ENCODE data around the gene CREB3L4. TPM values are rescaled to one million over a fixed set of nuclear protein-coding genes. Genes with fewer than 3 reads are reported as not detected.

Gene CREB3L4
- total and polyA plus RNA-seq, 4 donors = 4.4 to 10.3 (median 8.8) TPM

GRCh38 chr1:153962088-153963029 is 5.3 kb upstream of the CREB3L4 start:
- WGBS = 62% methylated on average over 16 of the region's 16 CpGs
- Histone ChIP-seq H3K4me3 (ENCODE audit: low read depth in 1 of 3, low read length in 3 of 3) (peak overlapping the region; percentile 45 to 71 (median 69)), H3K9me3 (ENCODE audit: control insufficient read depth in 4 of 4, low read length in 3 of 4) (no peaks in the 10 kb centered on the region), H3K27me3 (ENCODE audit: control insufficient read depth in 4 of 4, insufficient read depth in 4 of 4, low read length in 3 of 4) (no peaks in the 10 kb centered on the region), H3K4me1 (ENCODE audit: control insufficient read depth in 4 of 4, insufficient read depth in 4 of 4, low read length in 3 of 4) (peaks cover 7 to 44% (median 35%) of the 10 kb centered on the region in 4 donors), H3K36me3 (ENCODE audit: control insufficient read depth in 4 of 4, insufficient read depth in 3 of 4, low read depth in 1 of 4, low read length in 3 of 4) (peaks cover 0 to 8% (median 1%) of the 10 kb centered on the region in 4 donors), H3K9ac (ENCODE audit: low read depth in 1 of 2, low read length in 2 of 2) (peak overlapping the region; percentile 77 to 78), H3K27ac (ENCODE audit: low read depth in 1 of 2, low read length in 2 of 2) (peak overlapping the region; percentile 94 to 95)
- no peak for DNase-seq (ENCODE audit: low spot score)
- peak in 1 of 2 donors; percentile 72 for TF ChIP-seq JUND (IDR thresholded peaks at IDR 0.05)
- TF ChIP-seq, protein P1, sequence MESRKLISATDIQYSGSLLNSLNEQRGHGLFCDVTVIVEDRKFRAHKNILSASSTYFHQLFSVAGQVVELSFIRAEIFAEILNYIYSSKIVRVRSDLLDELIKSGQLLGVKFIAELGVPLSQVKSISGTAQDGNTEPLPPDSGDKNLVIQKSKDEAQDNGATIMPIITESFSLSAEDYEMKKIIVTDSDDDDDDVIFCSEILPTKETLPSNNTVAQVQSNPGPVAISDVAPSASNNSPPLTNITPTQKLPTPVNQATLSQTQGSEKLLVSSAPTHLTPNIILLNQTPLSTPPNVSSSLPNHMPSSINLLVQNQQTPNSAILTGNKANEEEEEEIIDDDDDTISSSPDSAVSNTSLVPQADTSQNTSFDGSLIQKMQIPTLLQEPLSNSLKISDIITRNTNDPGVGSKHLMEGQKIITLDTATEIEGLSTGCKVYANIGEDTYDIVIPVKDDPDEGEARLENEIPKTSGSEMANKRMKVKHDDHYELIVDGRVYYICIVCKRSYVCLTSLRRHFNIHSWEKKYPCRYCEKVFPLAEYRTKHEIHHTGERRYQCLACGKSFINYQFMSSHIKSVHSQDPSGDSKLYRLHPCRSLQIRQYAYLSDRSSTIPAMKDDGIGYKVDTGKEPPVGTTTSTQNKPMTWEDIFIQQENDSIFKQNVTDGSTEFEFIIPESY (IDR thresholded peaks at IDR 0.05) = no peak

DNA sequence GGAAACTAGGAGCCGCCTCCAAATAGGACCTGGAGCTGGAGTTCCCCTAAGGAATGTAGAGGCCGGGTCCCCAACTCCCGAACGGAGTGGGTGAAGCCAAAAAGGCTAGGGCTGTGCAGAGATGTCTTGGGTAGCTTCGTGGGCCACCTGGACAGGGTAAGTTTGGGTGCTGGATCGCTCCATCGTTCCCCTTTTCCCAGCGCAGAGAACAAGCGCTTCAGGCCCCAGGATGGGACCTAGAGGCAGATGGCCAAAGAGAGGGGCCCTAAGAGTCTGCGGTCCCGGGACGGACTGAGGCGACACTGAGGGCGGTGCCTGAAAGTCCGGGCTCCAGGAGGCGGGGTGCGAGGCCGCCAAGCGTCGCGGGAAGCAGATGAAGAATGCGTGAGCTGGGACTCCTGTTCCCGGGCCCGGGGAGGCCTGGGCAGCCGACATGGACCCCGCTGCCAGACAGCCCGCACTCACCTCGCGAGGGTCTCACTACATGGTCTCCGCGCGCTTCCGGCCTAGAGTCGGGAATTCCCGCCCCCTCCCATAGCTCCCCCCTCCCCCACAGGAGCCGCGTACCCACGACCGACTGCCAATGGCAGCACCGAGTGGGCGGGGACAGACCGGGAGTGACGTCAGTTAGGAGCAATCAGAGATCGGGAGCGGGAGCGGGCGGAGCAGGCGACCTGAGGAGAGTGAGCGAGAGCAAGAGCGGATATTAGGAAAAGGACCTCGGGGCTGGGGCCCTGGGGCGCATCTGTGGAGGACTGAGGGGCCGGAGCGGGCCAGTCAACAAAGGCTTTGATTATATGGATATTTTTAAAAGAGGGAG is 4.5 kb upstream of the CREB3L4 start, which contains the start of gene SLC39A1:
Gene SLC39A1 (minus strand): TSS at position 508 of the 820 bp plus-strand sequence. CDS start 822 bp downstream, outside the sequence.
- H3K4me1 ChIP-seq (ENCODE audit: control insufficient read depth in 4 of 4, insufficient read depth in 4 of 4, low read length in 3 of 4) = peaks cover 7 to 46% (median 35%) of the 10 kb centered on the region in 4 donors
- peak within 1 kb of the TSS; percentile 94 to 95 for H3K27ac ChIP-seq (ENCODE audit: low read depth in 1 of 2, low read length in 2 of 2)
- H3K36me3 ChIP-seq (ENCODE audit: control insufficient read depth in 4 of 4, insufficient read depth in 3 of 4, low read depth in 1 of 4, low read length in 3 of 4) = peaks cover 0 to 8% (median 1%) of the 10 kb centered on the region in 4 donors
- no peaks in the 10 kb centered on the region for H3K9me3 ChIP-seq (ENCODE audit: control insufficient read depth in 4 of 4, low read length in 3 of 4)
- peak; percentile 99 for DNase-seq (ENCODE audit: low spot score)
- peak within 1 kb of the TSS; percentile 77 to 78 for H3K9ac ChIP-seq (ENCODE audit: low read depth in 1 of 2, low read length in 2 of 2)
- peak within 1 kb of the TSS; percentile 69 to 81 (median 75) for H3K4me3 ChIP-seq (ENCODE audit: low read depth in 1 of 3, low read length in 3 of 3)
- H3K27me3 ChIP-seq (ENCODE audit: control insufficient read depth in 4 of 4, insufficient read depth in 4 of 4, low read length in 3 of 4) = no peaks in the 10 kb centered on the region
- under 1% methylated on average over 54 of the region's 54 CpGs for WGBS
- TF ChIP-seq RAD21 (IDR thresholded peaks at IDR 0.05) = no peak
- TF ChIP-seq FOXA2 (IDR thresholded peaks at IDR 0.05) = no peak
- TF ChIP-seq NR2F2 (IDR thresholded peaks at IDR 0.05) = no peak
- TF ChIP-seq, protein P1 (IDR thresholded peaks at IDR 0.05) = peak; percentile 73
- peak; percentile 46 to 49 for TF ChIP-seq JUND (IDR thresholded peaks at IDR 0.05)
- no peak for TF ChIP-seq HNF4G (IDR thresholded peaks at IDR 0.05)
- TF ChIP-seq SP1 (IDR thresholded peaks at IDR 0.05) = peak; percentile 75
- TF ChIP-seq FOXA1 (IDR thresholded peaks at IDR 0.05) = no peak
- TF ChIP-seq HNF4A (conservative IDR thresholded peaks at IDR 0.05) = no peak
- TF ChIP-seq, protein P2, sequence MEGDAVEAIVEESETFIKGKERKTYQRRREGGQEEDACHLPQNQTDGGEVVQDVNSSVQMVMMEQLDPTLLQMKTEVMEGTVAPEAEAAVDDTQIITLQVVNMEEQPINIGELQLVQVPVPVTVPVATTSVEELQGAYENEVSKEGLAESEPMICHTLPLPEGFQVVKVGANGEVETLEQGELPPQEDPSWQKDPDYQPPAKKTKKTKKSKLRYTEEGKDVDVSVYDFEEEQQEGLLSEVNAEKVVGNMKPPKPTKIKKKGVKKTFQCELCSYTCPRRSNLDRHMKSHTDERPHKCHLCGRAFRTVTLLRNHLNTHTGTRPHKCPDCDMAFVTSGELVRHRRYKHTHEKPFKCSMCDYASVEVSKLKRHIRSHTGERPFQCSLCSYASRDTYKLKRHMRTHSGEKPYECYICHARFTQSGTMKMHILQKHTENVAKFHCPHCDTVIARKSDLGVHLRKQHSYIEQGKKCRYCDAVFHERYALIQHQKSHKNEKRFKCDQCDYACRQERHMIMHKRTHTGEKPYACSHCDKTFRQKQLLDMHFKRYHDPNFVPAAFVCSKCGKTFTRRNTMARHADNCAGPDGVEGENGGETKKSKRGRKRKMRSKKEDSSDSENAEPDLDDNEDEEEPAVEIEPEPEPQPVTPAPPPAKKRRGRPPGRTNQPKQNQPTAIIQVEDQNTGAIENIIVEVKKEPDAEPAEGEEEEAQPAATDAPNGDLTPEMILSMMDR (IDR thresholded peaks at IDR 0.05; ENCODE audit: low read depth, low read length, missing input control) = no peak
- TF ChIP-seq GABPA (IDR thresholded peaks at IDR 0.05 in 1 of 2, conservative IDR thresholded peaks at IDR 0.05 in 1 of 2) = peak in 1 of 2 donors; percentile 29
- no peak for TF ChIP-seq RXRA (IDR thresholded peaks at IDR 0.05)
- TF ChIP-seq YY1 (IDR thresholded peaks at IDR 0.05) = peak; percentile 66
- TF ChIP-seq TAF1 (conservative IDR thresholded peaks at IDR 0.05) = peak; percentile 65
- TF ChIP-seq, protein P3, sequence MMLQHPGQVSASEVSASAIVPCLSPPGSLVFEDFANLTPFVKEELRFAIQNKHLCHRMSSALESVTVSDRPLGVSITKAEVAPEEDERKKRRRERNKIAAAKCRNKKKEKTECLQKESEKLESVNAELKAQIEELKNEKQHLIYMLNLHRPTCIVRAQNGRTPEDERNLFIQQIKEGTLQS (IDR thresholded peaks at IDR 0.05) = no peak
- TF ChIP-seq EGR1 (IDR thresholded peaks at IDR 0.05; ENCODE audit: low read depth in 2 of 2) = no peak
- TF ChIP-seq, protein P4, sequence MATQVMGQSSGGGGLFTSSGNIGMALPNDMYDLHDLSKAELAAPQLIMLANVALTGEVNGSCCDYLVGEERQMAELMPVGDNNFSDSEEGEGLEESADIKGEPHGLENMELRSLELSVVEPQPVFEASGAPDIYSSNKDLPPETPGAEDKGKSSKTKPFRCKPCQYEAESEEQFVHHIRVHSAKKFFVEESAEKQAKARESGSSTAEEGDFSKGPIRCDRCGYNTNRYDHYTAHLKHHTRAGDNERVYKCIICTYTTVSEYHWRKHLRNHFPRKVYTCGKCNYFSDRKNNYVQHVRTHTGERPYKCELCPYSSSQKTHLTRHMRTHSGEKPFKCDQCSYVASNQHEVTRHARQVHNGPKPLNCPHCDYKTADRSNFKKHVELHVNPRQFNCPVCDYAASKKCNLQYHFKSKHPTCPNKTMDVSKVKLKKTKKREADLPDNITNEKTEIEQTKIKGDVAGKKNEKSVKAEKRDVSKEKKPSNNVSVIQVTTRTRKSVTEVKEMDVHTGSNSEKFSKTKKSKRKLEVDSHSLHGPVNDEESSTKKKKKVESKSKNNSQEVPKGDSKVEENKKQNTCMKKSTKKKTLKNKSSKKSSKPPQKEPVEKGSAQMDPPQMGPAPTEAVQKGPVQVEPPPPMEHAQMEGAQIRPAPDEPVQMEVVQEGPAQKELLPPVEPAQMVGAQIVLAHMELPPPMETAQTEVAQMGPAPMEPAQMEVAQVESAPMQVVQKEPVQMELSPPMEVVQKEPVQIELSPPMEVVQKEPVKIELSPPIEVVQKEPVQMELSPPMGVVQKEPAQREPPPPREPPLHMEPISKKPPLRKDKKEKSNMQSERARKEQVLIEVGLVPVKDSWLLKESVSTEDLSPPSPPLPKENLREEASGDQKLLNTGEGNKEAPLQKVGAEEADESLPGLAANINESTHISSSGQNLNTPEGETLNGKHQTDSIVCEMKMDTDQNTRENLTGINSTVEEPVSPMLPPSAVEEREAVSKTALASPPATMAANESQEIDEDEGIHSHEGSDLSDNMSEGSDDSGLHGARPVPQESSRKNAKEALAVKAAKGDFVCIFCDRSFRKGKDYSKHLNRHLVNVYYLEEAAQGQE (IDR thresholded peaks at IDR 0.05) = no peak
- TF ChIP-seq, protein P5, sequence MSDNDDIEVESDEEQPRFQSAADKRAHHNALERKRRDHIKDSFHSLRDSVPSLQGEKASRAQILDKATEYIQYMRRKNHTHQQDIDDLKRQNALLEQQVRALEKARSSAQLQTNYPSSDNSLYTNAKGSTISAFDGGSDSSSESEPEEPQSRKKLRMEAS (IDR thresholded peaks at IDR 0.05) = no peak
